H7 (cell line): ENCODE results near the gene HOGA1. TPM values are rescaled to one million over a fixed set of nuclear protein-coding genes. Genes with fewer than 3 reads are reported as not detected.

Experiments
- DNase-seq: peaks from one replicate; pipeline ENCODE4 v3.0.0; 2012
- H3K27me3 ChIP-seq: 2 replicates; pipeline ENCODE4 v1.6.0; 2011; ENCODE audit warnings: mild to moderate bottlenecking, low read length; ENCODE audit not compliant: control insufficient read depth, insufficient read depth
- H3K36me3 ChIP-seq: replicated peaks from 2 replicates; pipeline ENCODE4 v1.5.1; 2011; ENCODE audit warnings: low read length; ENCODE audit not compliant: control insufficient read depth, insufficient read depth
- H3K4me3 ChIP-seq: 2 replicates; pipeline ENCODE4 v1.5.1; 2011; ENCODE audit warnings: low read depth, mild to moderate bottlenecking, control low read depth, low read length, moderate library complexity; ENCODE audit not compliant: insufficient read depth
- total RNA-seq: library from RNA; depleted of rRNA; stranded (reverse); fragments of >200 nt; shearing (Covaris generic); gene quantifications from 2 replicates; pipeline ENCODE4 v1.2.3, GENCODE V29; 2014; rRNA removed

HOGA1 gene
- total RNA-seq, 1 experiment from 2014 or later, result not detected

GRCh38 chr10:97659589-97659988 lies 75.4 kb downstream of the HOGA1 start:
- H3K36me3 ChIP-seq, result peaks cover 12% of the 10 kb centered on the region
- no peak for DNase-seq
- H3K27me3 ChIP-seq, result no peaks in the 10 kb centered on the region
- no peak overlapping the region for H3K4me3 ChIP-seq

Other genes with a start within 250 kb of the HOGA1 start
- gene FRAT2, start 249.7 kb upstream of the HOGA1 start, total RNA-seq, result 46.8 and 67.0 TPM in 2 replicates
- gene RRP12, start 183.0 kb upstream of the HOGA1 start, total RNA-seq, result 41.7 and 47.4 TPM in 2 replicates
- gene PGAM1, start 158.2 kb upstream of the HOGA1 start, total RNA-seq, result 1,178 and 1,380 TPM in 2 replicates
- gene EXOSC1, start 138.4 kb upstream of the HOGA1 start, total RNA-seq, result 71.8 and 84.5 TPM in 2 replicates
- gene ZDHHC16, start 138.2 kb upstream of the HOGA1 start, total RNA-seq, result 36.0 and 47.6 TPM in 2 replicates
- gene MMS19, start 86.0 kb upstream of the HOGA1 start, total RNA-seq, result 177 and 188 TPM in 2 replicates
- 30.2 and 33.4 TPM in 2 replicates for gene UBTD1, start 85.5 kb upstream of the HOGA1 start, total RNA-seq
- not detected in 2 replicates for gene ANKRD2, start 11.6 kb upstream of the HOGA1 start, total RNA-seq
- not detected in 2 replicates for gene C10orf62, start 5.3 kb downstream of the HOGA1 start, total RNA-seq
- 12.0 and 13.7 TPM in 2 replicates for gene MORN4, start 49.1 kb downstream of the HOGA1 start, total RNA-seq
- gene PI4K2A, start 56.3 kb downstream of the HOGA1 start, total RNA-seq, result 19.6 and 26.2 TPM in 2 replicates
- 10.6 and 13.6 TPM in 2 replicates for gene AVPI1, start 102.9 kb downstream of the HOGA1 start, total RNA-seq
- 18.7 and 21.2 TPM in 2 replicates for gene MARVELD1, start 129.3 kb downstream of the HOGA1 start, total RNA-seq
- 19.2 and 21.8 TPM in 2 replicates for gene ZFYVE27, start 152.7 kb downstream of the HOGA1 start, total RNA-seq
- gene SFRP5, start 187.6 kb downstream of the HOGA1 start, total RNA-seq, result 1.9 and 2.3 TPM in 2 replicates